VCaP (cell line): ENCODE results near the gene CCNF.

ENCODE experiments used
- H3K27ac ChIP-seq: fragments of 450-650 bp; 2 replicates; pipeline ENCODE4 v1.5.1; 2017
- CTCF ChIP-seq: fragments of 450-650 bp; conservative IDR thresholded peaks from 2 replicates; pipeline ENCODE4 v1.5.1; 2017; ENCODE audit warnings: mild to moderate bottlenecking, moderate library complexity

The CCNF gene

GRCh38 chr16:2452650-2453049 lies 23.4 kb downstream of the CCNF start:
- no peak for TF ChIP-seq CTCF
- H3K27ac ChIP-seq, result no peak overlapping the region

DNA sequence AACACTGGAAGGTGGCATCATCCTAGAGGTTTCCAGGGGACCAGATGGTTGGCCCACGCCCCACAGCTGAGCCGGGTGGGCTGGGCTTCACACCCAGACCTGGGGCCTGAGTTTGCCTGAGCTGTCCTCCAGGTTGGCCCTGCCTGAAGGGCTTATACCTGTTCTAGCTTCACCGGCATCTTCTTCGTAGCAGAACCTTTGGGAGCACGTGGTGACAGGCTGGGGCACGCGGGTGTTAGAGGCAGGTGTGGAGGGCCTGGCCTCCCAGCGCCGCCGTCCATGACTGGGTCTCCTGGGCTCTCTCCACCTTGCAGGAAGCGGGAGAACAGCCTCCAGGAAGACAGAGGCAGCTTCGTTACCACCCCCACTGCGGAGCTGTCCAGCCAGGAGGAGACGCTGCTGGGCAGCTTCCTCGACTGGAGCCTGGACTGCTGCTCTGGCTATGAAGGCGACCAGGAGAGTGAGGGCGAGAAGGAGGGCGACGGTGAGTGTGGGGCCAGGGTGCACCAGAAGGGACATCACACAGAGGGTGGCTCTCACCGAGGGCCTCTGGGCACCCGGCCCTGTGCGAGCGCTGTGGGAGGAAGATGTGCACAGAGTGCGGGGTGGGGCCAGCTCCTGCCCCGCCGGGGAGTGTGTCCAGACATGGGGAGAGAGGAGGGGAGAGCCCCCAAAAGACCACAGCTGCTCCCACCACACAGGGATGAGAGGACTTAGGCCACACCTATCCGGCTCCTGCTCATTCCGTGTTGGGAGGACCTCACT lies 26.0 kb downstream of the CCNF start:
- no peak for TF ChIP-seq CTCF
- H3K27ac ChIP-seq, result no peak overlapping the region

GRCh38 chr16:2456551-2457153 lies 27.4 kb downstream of the CCNF start:
- no peak overlapping the region for H3K27ac ChIP-seq
- TF ChIP-seq CTCF, result no peak

- H3K27ac ChIP-seq, result no peak overlapping the region
- no peak for TF ChIP-seq CTCF
Observed at GRCh38 chr16:2457267-2457666, 28.0 kb downstream of the CCNF start.

- TF ChIP-seq CTCF, result no peak
- no peak overlapping the region for H3K27ac ChIP-seq
Observed at GRCh38 chr16:2457946-2458345, 28.7 kb downstream of the CCNF start.

- TF ChIP-seq CTCF, result no peak
- peak overlapping the region; percentile 72 for H3K27ac ChIP-seq
Observed at GRCh38 chr16:2458887-2459646, 29.8 kb downstream of the CCNF start.

DNA sequence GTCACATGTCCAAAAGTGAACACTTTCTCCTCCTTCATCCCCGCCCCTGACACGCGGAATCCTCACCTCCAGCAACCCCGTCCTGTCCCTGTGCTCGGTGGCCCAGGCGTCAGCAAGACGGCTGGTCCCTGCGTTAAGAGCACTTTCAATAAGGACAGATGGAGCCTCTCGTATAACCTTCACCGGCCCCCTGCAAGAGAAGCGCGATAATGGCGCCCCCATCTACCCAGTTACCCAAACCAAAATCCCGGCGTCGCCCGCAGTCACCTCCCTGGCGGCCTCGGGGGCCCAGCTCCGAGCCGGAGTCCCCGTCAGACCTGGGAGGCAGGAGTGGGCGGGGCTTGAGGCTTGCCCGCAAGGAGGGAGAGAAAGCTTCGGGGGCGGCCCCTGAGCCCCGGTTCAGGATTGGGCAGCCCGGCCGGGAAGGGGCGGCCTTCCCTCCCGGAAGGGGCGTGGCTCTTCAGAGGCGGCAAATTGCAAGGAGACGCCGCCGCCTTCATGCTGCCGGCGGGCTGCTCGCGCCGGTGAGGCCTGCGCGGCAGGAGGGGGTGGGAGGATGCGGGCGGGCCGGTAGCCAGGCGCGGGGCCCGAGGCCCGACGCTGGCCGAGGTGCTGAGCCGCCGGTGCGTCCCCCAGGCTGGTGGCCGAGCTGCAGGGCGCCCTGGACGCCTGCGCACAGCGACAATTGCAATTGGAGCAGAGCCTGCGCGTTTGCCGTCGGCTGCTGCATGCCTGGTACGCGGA lies 30.6 kb downstream of the CCNF start, which contains the start of gene TEDC2:
TSS of gene TEDC2 (plus strand) at position 463 of the 744 bp plus-strand sequence. CDS start at position 499, 36 bp downstream.
- H3K27ac ChIP-seq, result peak within 1 kb of the TSS; percentile 72
- no peak for TF ChIP-seq CTCF
